ENCODE results near the gene APMAP. TPM values are rescaled to one million over a fixed set of nuclear protein-coding genes. Genes with fewer than 3 reads are reported as not detected.

APMAP gene
- total RNA-seq, 1 experiment from 2014 or later: 67.8 TPM

DNA sequence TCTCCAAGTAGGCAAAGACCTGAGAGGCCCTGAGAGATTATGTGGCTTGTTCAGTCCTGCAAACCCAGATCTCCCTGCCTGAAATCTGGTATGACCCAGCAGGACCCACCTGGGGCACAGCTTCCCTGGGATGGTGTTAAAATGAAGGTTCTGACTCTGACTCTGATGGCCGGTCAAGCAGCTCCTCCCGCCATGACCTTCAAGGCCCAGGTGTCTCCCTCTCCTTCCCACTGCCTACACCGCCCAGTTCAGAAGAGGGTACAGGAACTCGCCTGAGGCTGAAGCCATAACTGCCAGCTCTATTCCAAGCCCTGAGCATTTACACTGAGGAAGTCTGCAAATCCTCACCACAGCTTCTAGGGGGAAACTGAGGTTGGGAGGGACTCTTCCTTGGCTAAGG is 49.4 kb downstream of the APMAP start:
- H3K79me1 ChIP-seq (ENCODE audit: insufficient read depth, low read depth, low read length, poor library complexity, severe bottlenecking): no peaks in the 10 kb centered on the region
- no peak overlapping the region for H4K8ac ChIP-seq (replicated peaks; ENCODE audit: insufficient read length, low read depth, low read length)
- H2BK120ac ChIP-seq (ENCODE audit: low read depth, low read length, poor library complexity, severe bottlenecking): no peak overlapping the region
- Mint-ChIP-seq H3K9me3 (peaks cover 44 to 46% of the 10 kb centered on the region in 2 experiments; a peak in 4 of 5 replicates), H3K4me3 (no peak overlapping the region), H3K27me3 (ENCODE audit: low read depth) (peaks cover 22% of the 10 kb centered on the region), H3K27ac (no peak overlapping the region), H3K36me3 (ENCODE audit: insufficient read depth in 1 of 3, low read depth in 3 of 3) (peaks cover 0 to 6% (median 2%) of the 10 kb centered on the region in 3 experiments; a peak in 3 of 7 replicates), H3K4me1 (no peaks in the 10 kb centered on the region)
- no peak overlapping the region for H4K5ac ChIP-seq (ENCODE audit: insufficient read length, low read depth, low read length)
- no peak overlapping the region for H3K4ac ChIP-seq (ENCODE audit: low read depth, low read length)
- H4K91ac ChIP-seq (ENCODE audit: insufficient read length, low read depth, low read length): no peak overlapping the region
- H3K79me2 ChIP-seq (ENCODE audit: insufficient read depth, low read length): no peaks in the 10 kb centered on the region
- no peak overlapping the region for H3K27ac ChIP-seq (ENCODE audit: insufficient read length, low read depth, low read length)
- no peak overlapping the region for H2BK12ac ChIP-seq (ENCODE audit: insufficient read length, low read depth, low read length)
- no peak overlapping the region for H2BK20ac ChIP-seq (ENCODE audit: low read depth, low read length, poor library complexity, severe bottlenecking)
- WGBS (ENCODE audit: extremely low coverage, insufficient read length, low lambda C conversion rate): no CpG with 5 or more reads among the region's 4 CpGs
- H3K4me2 ChIP-seq (ENCODE audit: insufficient read depth, insufficient read length, low read length): no peak overlapping the region
- TF ChIP-seq, protein P1, sequence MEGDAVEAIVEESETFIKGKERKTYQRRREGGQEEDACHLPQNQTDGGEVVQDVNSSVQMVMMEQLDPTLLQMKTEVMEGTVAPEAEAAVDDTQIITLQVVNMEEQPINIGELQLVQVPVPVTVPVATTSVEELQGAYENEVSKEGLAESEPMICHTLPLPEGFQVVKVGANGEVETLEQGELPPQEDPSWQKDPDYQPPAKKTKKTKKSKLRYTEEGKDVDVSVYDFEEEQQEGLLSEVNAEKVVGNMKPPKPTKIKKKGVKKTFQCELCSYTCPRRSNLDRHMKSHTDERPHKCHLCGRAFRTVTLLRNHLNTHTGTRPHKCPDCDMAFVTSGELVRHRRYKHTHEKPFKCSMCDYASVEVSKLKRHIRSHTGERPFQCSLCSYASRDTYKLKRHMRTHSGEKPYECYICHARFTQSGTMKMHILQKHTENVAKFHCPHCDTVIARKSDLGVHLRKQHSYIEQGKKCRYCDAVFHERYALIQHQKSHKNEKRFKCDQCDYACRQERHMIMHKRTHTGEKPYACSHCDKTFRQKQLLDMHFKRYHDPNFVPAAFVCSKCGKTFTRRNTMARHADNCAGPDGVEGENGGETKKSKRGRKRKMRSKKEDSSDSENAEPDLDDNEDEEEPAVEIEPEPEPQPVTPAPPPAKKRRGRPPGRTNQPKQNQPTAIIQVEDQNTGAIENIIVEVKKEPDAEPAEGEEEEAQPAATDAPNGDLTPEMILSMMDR (conservative IDR thresholded peaks at IDR 0.05): no peak
- H3K23me2 ChIP-seq (ENCODE audit: insufficient read length, low read depth, low read length, poor library complexity, severe bottlenecking): no peaks in the 10 kb centered on the region
- no peak overlapping the region for H3K18ac ChIP-seq (ENCODE audit: insufficient read length, low read depth, low read length)
- H4K20me1 ChIP-seq (ENCODE audit: control insufficient read depth, insufficient read depth, insufficient read length): no peaks in the 10 kb centered on the region
- H3K9me3 ChIP-seq (ENCODE audit: control insufficient read depth, low read depth, low read length): no peaks in the 10 kb centered on the region
- no peak overlapping the region for H3K9ac ChIP-seq (ENCODE audit: extremely low read depth, insufficient read length, low read length)
- no peak overlapping the region for H2AFZ ChIP-seq (ENCODE audit: low read length)
- no peak overlapping the region for H2BK15ac ChIP-seq (ENCODE audit: low read depth, low read length)
- H2AK5ac ChIP-seq (ENCODE audit: insufficient read length, low read length): no peak overlapping the region
- DNase-seq: no peak
- no peak overlapping the region for H2BK5ac ChIP-seq (ENCODE audit: insufficient read length, low read length)
- H3K23ac ChIP-seq (ENCODE audit: insufficient read length, low read depth, low read length): no peak overlapping the region
- H3T11ph ChIP-seq (ENCODE audit: low read length): no peak overlapping the region
- H3K14ac ChIP-seq (ENCODE audit: insufficient read depth, low read length): no peak overlapping the region; the same call in 1 of the 2 replicates
- H3K56ac ChIP-seq (ENCODE audit: insufficient read length, low read depth, low read length): no peak overlapping the region
- H3K4me1 ChIP-seq (ENCODE audit: insufficient read depth, low read length): no peaks in the 10 kb centered on the region
- no peaks in the 10 kb centered on the region for H3K27me3 ChIP-seq (ENCODE audit: insufficient read depth, low read length)
